DLD1 (cell line): ENCODE measurements around the gene PSME3.

Source experiments
- in situ Hi-C: cut with HindIII; loops from 2 replicates; pipeline ENCODE4 v1.10.0; 2017; ENCODE audit warnings: low sequenced_read_pairs

Gene PSME3

GRCh38 chr17:42832934-42833766, at the start of gene PSME3:
Gene PSME3, plus strand, starts transcription at chr17:42833397. Its CDS starts 235 bp downstream, at chr17:42833632.
- in situ Hi-C loops = no loop called here

- in situ Hi-C loops = no loop called here
Measured at GRCh38 chr17:42783791-42784138, 49.4 kb upstream of the PSME3 start.

GRCh38 chr17:42784409-42784808, 48.8 kb upstream of the PSME3 start:
- in situ Hi-C loops = no loop called here

- in situ Hi-C loops = no loop called here
Measured at GRCh38 chr17:42784811-42785592, 48.2 kb upstream of the PSME3 start.

- in situ Hi-C loops = no loop called here
Measured at GRCh38 chr17:42787266-42787665, 45.9 kb upstream of the PSME3 start.

GRCh38 chr17:42791948-42792347, 41.2 kb upstream of the PSME3 start:
- in situ Hi-C loops = no loop called here

- in situ Hi-C loops = no loop called here
Measured at GRCh38 chr17:42792545-42792944, 40.7 kb upstream of the PSME3 start.

GRCh38 chr17:42795061-42795460, 38.1 kb upstream of the PSME3 start:
- in situ Hi-C loops = no loop called here

- in situ Hi-C loops = no loop called here
Measured at GRCh38 chr17:42795465-42795864, 37.7 kb upstream of the PSME3 start.

- in situ Hi-C loops = no loop called here
Measured at GRCh38 chr17:42796066-42796758, 37.0 kb upstream of the PSME3 start.

- in situ Hi-C loops = no loop called here
Measured at GRCh38 chr17:42797067-42798007, 35.9 kb upstream of the PSME3 start.

GRCh38 chr17:42798011-42798382, 35.2 kb upstream of the PSME3 start:
- in situ Hi-C loops = no loop called here

GRCh38 chr17:42798383-42799380, 34.5 kb upstream of the PSME3 start, which contains the start of the genes CNTD1 and COA3:
Gene CNTD1, plus strand, starts transcription at chr17:42798861. Its CDS starts 207 bp downstream, at chr17:42799068.
Gene COA3, minus strand, starts transcription at chr17:42798704. Its CDS starts 23 bp downstream, at chr17:42798681.
- in situ Hi-C loops = no loop called here

- in situ Hi-C loops = no loop called here
Measured at GRCh38 chr17:42803074-42803883, 29.9 kb upstream of the PSME3 start.

- in situ Hi-C loops = no loop called here
Measured at GRCh38 chr17:42804918-42805367, 28.3 kb upstream of the PSME3 start.

GRCh38 chr17:42806249-42806648, 26.9 kb upstream of the PSME3 start:
- in situ Hi-C loops = no loop called here

- in situ Hi-C loops = no loop called here
Measured at GRCh38 chr17:42809250-42809649, 23.9 kb upstream of the PSME3 start.
